Breast epithelium (tissue), 4 donors: ENCODE results near the gene IGF1R. TPM values are rescaled to one million over a fixed set of nuclear protein-coding genes. Genes with fewer than 3 reads are reported as not detected.

Experiments used
- DNase-seq, 2 donors: peaks; one replicate each; pipeline ENCODE4 v3.0.0-alpha.2; 2019; ENCODE audit warnings: low spot score in 2 of 2
- H3K27ac ChIP-seq, 2 donors: fragments of 200-600 bp; sonication (generic) in 1 of 2; one replicate each; pipeline ENCODE4 v1.5.1; 2016 to 2019; ENCODE audit warnings: mild to moderate bottlenecking in 1 of 2
- H3K27me3 ChIP-seq, 2 donors: fragments of 200-600 bp; sonication (generic) in 1 of 2; one replicate each; pipeline versions ENCODE4 v1.5.1 to v1.6.0; 2017 to 2019; ENCODE audit warnings: control low read depth in 1 of 2, mild to moderate bottlenecking in 1 of 2
- H3K36me3 ChIP-seq: fragments of 200-600 bp; one replicate; pipeline ENCODE4 v1.5.1; 2019
- H3K4me1 ChIP-seq, 2 donors: fragments of 200-600 bp; sonication (generic); one replicate each; pipeline ENCODE4 v1.5.1; 2016 to 2019; ENCODE audit warnings: control low read depth in 1 of 2
- H3K4me3 ChIP-seq, 3 donors: fragments of 200-600 bp; sonication (generic); 1 replicate in 2 of 3; 2 replicates in 1 of 3; pipeline ENCODE4 v1.5.1; 2016 to 2019; ENCODE audit warnings: mild to moderate bottlenecking in 3 of 3, moderate library complexity in 2 of 3
- H3K9me3 ChIP-seq, 2 donors: fragments of 200-600 bp; sonication (generic) in 1 of 2; one replicate each; pipeline ENCODE4 v1.5.1; 2016 to 2019; ENCODE audit warnings: control low read depth in 1 of 2
- CTCF ChIP-seq, 3 donors: fragments of 450-650 bp; IDR thresholded peaks; one replicate each; pipeline ENCODE4 v1.5.1; 2016 to 2017; ENCODE audit warnings: antibody characterized with exemption in 3 of 3, mild to moderate bottlenecking in 3 of 3, moderate library complexity in 3 of 3
- POLR2A ChIP-seq: fragments of 450-650 bp; IDR thresholded peaks from one replicate; pipeline ENCODE4 v1.6.1; 2016; ENCODE audit warnings: antibody characterized with exemption, mild to moderate bottlenecking, moderate library complexity
- POLR2AphosphoS5 ChIP-seq, 3 donors: sonication (generic); formaldehyde crosslinking; IDR thresholded peaks; one replicate each; pipeline ENCODE4 v1.6.1; 2017; ENCODE audit warnings: antibody characterized with exemption in 3 of 3
- intact Hi-C: fragments of 100-400 bp; cut with DNase I; formaldehyde crosslinking; loops from one replicate; pipeline ENCODE4 v1.15.1; 2023; ENCODE audit warnings: low total_unique reads
- total RNA-seq, 3 donors: library from RNA; depleted of rRNA; stranded (reverse); fragments of >200 nt; gene quantifications; one replicate each; pipeline ENCODE4 v1.1.0, GENCODE V29; 2016

Gene IGF1R
- total RNA-seq, 3 donors from 2014 or later, result 61.8 to 146 (median 103) TPM

GRCh38 chr15:98856532-98856907 is 208.2 kb downstream of the IGF1R start:
- DNase-seq, result no peak
- no peaks in the 10 kb centered on the region for H3K36me3 ChIP-seq
- peak overlapping the region in 1 of 2 donors; percentile 2 for H3K27ac ChIP-seq
- no peak overlapping the region for H3K4me3 ChIP-seq
- no peaks in the 10 kb centered on the region for H3K9me3 ChIP-seq
- intact Hi-C loops, result no loop called here
- H3K27me3 ChIP-seq, result no peaks in the 10 kb centered on the region
- no peak for TF ChIP-seq POLR2A
- TF ChIP-seq CTCF (IDR thresholded peaks at IDR 0.05), result no peak
- TF ChIP-seq POLR2AphosphoS5 (IDR thresholded peaks at IDR 0.05), result no peak
- peaks cover under 1 to 23% of the 10 kb centered on the region in 2 donors for H3K4me1 ChIP-seq

GRCh38 chr15:98858610-98859023 is 210.3 kb downstream of the IGF1R start:
- intact Hi-C loops, result no loop called here
- H3K27ac ChIP-seq, result peak overlapping the region; percentile 44 to 53
- DNase-seq, result no peak
- no peak for TF ChIP-seq CTCF (IDR thresholded peaks at IDR 0.05)
- TF ChIP-seq POLR2A, result no peak
- TF ChIP-seq POLR2AphosphoS5 (IDR thresholded peaks at IDR 0.05), result no peak
- H3K4me3 ChIP-seq, result no peak overlapping the region
- no peaks in the 10 kb centered on the region for H3K27me3 ChIP-seq
- H3K4me1 ChIP-seq, result peaks cover 0 to 22% of the 10 kb centered on the region in 2 donors
- H3K9me3 ChIP-seq, result no peaks in the 10 kb centered on the region
- no peaks in the 10 kb centered on the region for H3K36me3 ChIP-seq

GRCh38 chr15:98859149-98859548 is 210.8 kb downstream of the IGF1R start:
- no peak for DNase-seq
- H3K4me1 ChIP-seq, result peaks cover 0 to 19% of the 10 kb centered on the region in 2 donors
- no peaks in the 10 kb centered on the region for H3K36me3 ChIP-seq
- H3K27ac ChIP-seq, result peak overlapping the region in 1 of 2 donors; percentile 44
- no peak overlapping the region for H3K4me3 ChIP-seq
- no peaks in the 10 kb centered on the region for H3K9me3 ChIP-seq
- intact Hi-C loops, result no loop called here
- TF ChIP-seq POLR2A, result no peak
- no peak for TF ChIP-seq POLR2AphosphoS5 (IDR thresholded peaks at IDR 0.05)
- TF ChIP-seq CTCF (IDR thresholded peaks at IDR 0.05), result no peak
- no peaks in the 10 kb centered on the region for H3K27me3 ChIP-seq

GRCh38 chr15:98860281-98861041 is 212.1 kb downstream of the IGF1R start:
- Histone ChIP-seq H3K27ac (peak overlapping the region; percentile 41 to 43), H3K4me3 (no peak overlapping the region), H3K9me3 (no peaks in the 10 kb centered on the region), H3K27me3 (no peaks in the 10 kb centered on the region), H3K36me3 (no peaks in the 10 kb centered on the region), H3K4me1 (peaks cover 0 to 7% of the 10 kb centered on the region in 2 donors)
- intact Hi-C loops, result no loop called here
- DNase-seq, result no peak
- TF ChIP-seq CTCF (IDR thresholded peaks at IDR 0.05), result no peak
- no peak for TF ChIP-seq POLR2A
- no peak for TF ChIP-seq POLR2AphosphoS5 (IDR thresholded peaks at IDR 0.05)

GRCh38 chr15:98861188-98861587 is 212.8 kb downstream of the IGF1R start:
- TF ChIP-seq POLR2A (no peak), CTCF (IDR thresholded peaks at IDR 0.05) (no peak), POLR2AphosphoS5 (IDR thresholded peaks at IDR 0.05) (no peak)
- Histone ChIP-seq H3K4me3 (no peak overlapping the region), H3K27me3 (no peaks in the 10 kb centered on the region), H3K27ac (peak overlapping the region; percentile 5 to 41), H3K36me3 (no peaks in the 10 kb centered on the region), H3K4me1 (peaks cover 0 to 7% of the 10 kb centered on the region in 2 donors), H3K9me3 (no peaks in the 10 kb centered on the region)
- intact Hi-C loops, result no loop called here
- DNase-seq, result no peak
